Medulla oblongata (tissue), 1 donor: ENCODE measurements around the gene FTO.

ENCODE experiments used
- DNase-seq: peaks from one replicate; pipeline ENCODE4 v3.0.0-alpha.2; 2015; ENCODE audit errors: extremely low spot score

FTO gene

GRCh38 chr16:54160252-54160860 lies 456.4 kb downstream of the FTO start:
- no peak for DNase-seq

GRCh38 chr16:54160939-54161897 lies 457.3 kb downstream of the FTO start:
- no peak for DNase-seq

- DNase-seq: no peak
These were observed 459.4 kb downstream of the FTO start for GRCh38 chr16:54163197-54163843.

- DNase-seq: no peak
These were observed 460.8 kb downstream of the FTO start for GRCh38 chr16:54164789-54165173.

GRCh38 chr16:54165174-54165911 lies 461.4 kb downstream of the FTO start:
- DNase-seq: no peak

GRCh38 chr16:54165912-54166865 lies 462.2 kb downstream of the FTO start:
- no peak for DNase-seq

- DNase-seq: no peak
These were observed 465.2 kb downstream of the FTO start for GRCh38 chr16:54169112-54169511.

GRCh38 chr16:54171626-54172537 lies 467.9 kb downstream of the FTO start:
- DNase-seq: no peak

- no peak for DNase-seq
These were observed 469.5 kb downstream of the FTO start for GRCh38 chr16:54173490-54173889.

- DNase-seq: no peak
These were observed 470.2 kb downstream of the FTO start for GRCh38 chr16:54174201-54174600.

GRCh38 chr16:54174750-54175149 lies 470.8 kb downstream of the FTO start:
- DNase-seq: no peak

GRCh38 chr16:54175169-54175551 lies 471.2 kb downstream of the FTO start:
- no peak for DNase-seq

- DNase-seq: no peak
These were observed 471.8 kb downstream of the FTO start for GRCh38 chr16:54175552-54176375.

- no peak for DNase-seq
These were observed 472.5 kb downstream of the FTO start for GRCh38 chr16:54176376-54176901.

- DNase-seq: no peak
These were observed 473.3 kb downstream of the FTO start for GRCh38 chr16:54177052-54177861.

- DNase-seq: no peak
These were observed 474.0 kb downstream of the FTO start for GRCh38 chr16:54177862-54178477.

GRCh38 chr16:54178478-54178976 lies 474.6 kb downstream of the FTO start:
- no peak for DNase-seq
